Nephron (organoid): Measurements from ENCODE around the gene GSC.
A peak's percentile ranks its signal among the peaks of the same experiment; 100 is the strongest.

Experiments
- H3K27ac Mint-ChIP-seq, 3 experiments: 2 replicates each; pipeline ENCODE4 v1.8.0; 2020; ENCODE audit warnings: mixed read lengths in 3 of 3, mild to moderate bottlenecking in 2 of 3, moderate library complexity in 1 of 3
- H3K27me3 Mint-ChIP-seq: 2 replicates; pipeline ENCODE4 v1.8.0; 2021; ENCODE audit warnings: low read depth, mild to moderate bottlenecking, moderate library complexity, mixed read lengths
- H3K36me3 Mint-ChIP-seq: 2 replicates; pipeline ENCODE4 v1.8.0; 2020; ENCODE audit warnings: low read depth, mixed read lengths
- H3K4me1 Mint-ChIP-seq: 2 replicates; pipeline ENCODE4 v1.8.0; 2020; ENCODE audit warnings: mixed read lengths
- H3K4me3 Mint-ChIP-seq, 3 experiments: 2 replicates each; pipeline ENCODE4 v1.8.0; 2020; ENCODE audit warnings: mild to moderate bottlenecking in 3 of 3, mixed read lengths in 3 of 3, moderate library complexity in 2 of 3
- H3K9me3 Mint-ChIP-seq: 2 replicates; pipeline ENCODE4 v1.8.0; 2020; ENCODE audit warnings: mixed read lengths
- TF ChIP-seq, protein P1 (sequence below), 3 experiments: fragments of 200-600 bp; sonication (generic); IDR thresholded peaks; one replicate each; pipeline ENCODE4 v1.5.0; 2021; ENCODE audit warnings: antibody characterized with exemption in 3 of 3; ENCODE audit not compliant: unreplicated experiment in 3 of 3

The GSC gene

GRCh38 chr14:94770815-94771157 lies 873 bp upstream of the GSC start:
- TF ChIP-seq, protein P1, sequence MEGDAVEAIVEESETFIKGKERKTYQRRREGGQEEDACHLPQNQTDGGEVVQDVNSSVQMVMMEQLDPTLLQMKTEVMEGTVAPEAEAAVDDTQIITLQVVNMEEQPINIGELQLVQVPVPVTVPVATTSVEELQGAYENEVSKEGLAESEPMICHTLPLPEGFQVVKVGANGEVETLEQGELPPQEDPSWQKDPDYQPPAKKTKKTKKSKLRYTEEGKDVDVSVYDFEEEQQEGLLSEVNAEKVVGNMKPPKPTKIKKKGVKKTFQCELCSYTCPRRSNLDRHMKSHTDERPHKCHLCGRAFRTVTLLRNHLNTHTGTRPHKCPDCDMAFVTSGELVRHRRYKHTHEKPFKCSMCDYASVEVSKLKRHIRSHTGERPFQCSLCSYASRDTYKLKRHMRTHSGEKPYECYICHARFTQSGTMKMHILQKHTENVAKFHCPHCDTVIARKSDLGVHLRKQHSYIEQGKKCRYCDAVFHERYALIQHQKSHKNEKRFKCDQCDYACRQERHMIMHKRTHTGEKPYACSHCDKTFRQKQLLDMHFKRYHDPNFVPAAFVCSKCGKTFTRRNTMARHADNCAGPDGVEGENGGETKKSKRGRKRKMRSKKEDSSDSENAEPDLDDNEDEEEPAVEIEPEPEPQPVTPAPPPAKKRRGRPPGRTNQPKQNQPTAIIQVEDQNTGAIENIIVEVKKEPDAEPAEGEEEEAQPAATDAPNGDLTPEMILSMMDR (IDR thresholded peaks at IDR 0.05; ENCODE audit: unreplicated experiment in 3 of 3) = no peak
- peaks cover 2% of the 10 kb centered on the region for H3K9me3 Mint-ChIP-seq
- H3K4me3 Mint-ChIP-seq = peak overlapping the region; percentile 60 to 79 (median 78)
- peaks cover 40% of the 10 kb centered on the region for H3K4me1 Mint-ChIP-seq
- H3K27ac Mint-ChIP-seq = peak overlapping the region in 1 of 3 experiments; percentile 70
- peaks cover 100% of the 10 kb centered on the region for H3K27me3 Mint-ChIP-seq
- H3K36me3 Mint-ChIP-seq = peaks cover 6% of the 10 kb centered on the region

- H3K27me3 Mint-ChIP-seq = peaks cover 100% of the 10 kb centered on the region
- peak overlapping the region in 1 of 3 experiments; percentile 70 for H3K27ac Mint-ChIP-seq
- H3K4me1 Mint-ChIP-seq = peaks cover 40% of the 10 kb centered on the region
- H3K9me3 Mint-ChIP-seq = peaks cover 2% of the 10 kb centered on the region
- peak overlapping the region; percentile 60 to 79 (median 78) for H3K4me3 Mint-ChIP-seq
- peaks cover 6% of the 10 kb centered on the region for H3K36me3 Mint-ChIP-seq
- TF ChIP-seq, protein P1 (IDR thresholded peaks at IDR 0.05; ENCODE audit: unreplicated experiment in 3 of 3) = no peak
These were observed 387 bp upstream of the GSC start for GRCh38 chr14:94770251-94770749.

DNA sequence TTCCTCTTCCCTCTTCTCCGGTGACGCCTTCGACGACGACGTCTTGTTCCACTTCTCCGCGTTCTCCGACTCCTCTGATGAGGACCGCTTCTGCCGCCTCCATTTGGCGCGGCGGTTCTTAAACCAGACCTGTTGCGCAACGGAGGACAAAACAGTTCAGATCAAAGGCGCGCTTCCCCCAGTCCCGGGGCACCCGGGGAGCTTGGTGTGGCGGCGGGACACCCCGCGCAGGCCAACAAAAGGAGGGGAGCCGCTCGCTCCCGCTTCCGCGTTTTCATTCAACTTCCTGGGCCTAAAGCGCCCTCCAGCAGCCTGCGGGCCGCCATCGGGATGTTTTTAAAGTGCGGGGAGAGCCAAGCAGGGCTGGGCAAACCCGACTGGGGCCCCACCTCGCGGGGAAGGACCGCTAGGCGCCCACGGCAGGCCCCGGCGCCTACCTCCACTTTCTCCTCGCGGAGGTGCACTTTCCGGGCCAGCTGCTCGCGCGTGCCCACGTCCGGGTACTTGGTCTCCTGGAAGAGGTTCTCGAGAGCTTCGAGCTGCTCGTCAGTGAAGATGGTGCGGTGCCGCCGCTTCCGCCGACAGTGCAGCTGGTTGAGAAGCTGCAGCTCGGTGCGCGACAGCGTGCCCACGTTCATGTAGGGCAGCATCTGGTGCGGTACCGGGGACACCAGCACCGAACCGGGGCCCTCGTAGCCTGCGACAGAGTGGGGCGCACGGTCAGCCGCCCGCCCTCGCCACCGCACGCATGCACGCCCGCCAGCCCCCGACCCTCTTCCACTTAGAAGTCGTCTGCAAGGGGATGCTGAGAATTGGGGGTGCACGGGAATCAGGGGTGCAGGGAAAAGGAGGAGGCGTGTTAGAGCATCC lies 1.2 kb downstream of the GSC start:
- Mint-ChIP-seq H3K27ac (peak overlapping the region in 2 of 3 experiments; percentile 63 to 72), H3K4me3 (peak overlapping the region; percentile 76 to 89 (median 88)), H3K36me3 (peaks cover 11% of the 10 kb centered on the region), H3K27me3 (peaks cover 100% of the 10 kb centered on the region), H3K4me1 (peaks cover 35% of the 10 kb centered on the region), H3K9me3 (no peaks in the 10 kb centered on the region)
- TF ChIP-seq, protein P1 (IDR thresholded peaks at IDR 0.05; ENCODE audit: unreplicated experiment in 3 of 3) = no peak

- TF ChIP-seq, protein P1 (IDR thresholded peaks at IDR 0.05; ENCODE audit: unreplicated experiment in 3 of 3) = no peak
- H3K9me3 Mint-ChIP-seq = no peaks in the 10 kb centered on the region
- H3K4me3 Mint-ChIP-seq = peak overlapping the region; percentile 63 to 76 (median 73)
- peaks cover 100% of the 10 kb centered on the region for H3K27me3 Mint-ChIP-seq
- H3K36me3 Mint-ChIP-seq = peaks cover 11% of the 10 kb centered on the region
- no peak overlapping the region for H3K27ac Mint-ChIP-seq
- peaks cover 32% of the 10 kb centered on the region for H3K4me1 Mint-ChIP-seq
These were observed 1.8 kb downstream of the GSC start for GRCh38 chr14:94768141-94768520.

DNA sequence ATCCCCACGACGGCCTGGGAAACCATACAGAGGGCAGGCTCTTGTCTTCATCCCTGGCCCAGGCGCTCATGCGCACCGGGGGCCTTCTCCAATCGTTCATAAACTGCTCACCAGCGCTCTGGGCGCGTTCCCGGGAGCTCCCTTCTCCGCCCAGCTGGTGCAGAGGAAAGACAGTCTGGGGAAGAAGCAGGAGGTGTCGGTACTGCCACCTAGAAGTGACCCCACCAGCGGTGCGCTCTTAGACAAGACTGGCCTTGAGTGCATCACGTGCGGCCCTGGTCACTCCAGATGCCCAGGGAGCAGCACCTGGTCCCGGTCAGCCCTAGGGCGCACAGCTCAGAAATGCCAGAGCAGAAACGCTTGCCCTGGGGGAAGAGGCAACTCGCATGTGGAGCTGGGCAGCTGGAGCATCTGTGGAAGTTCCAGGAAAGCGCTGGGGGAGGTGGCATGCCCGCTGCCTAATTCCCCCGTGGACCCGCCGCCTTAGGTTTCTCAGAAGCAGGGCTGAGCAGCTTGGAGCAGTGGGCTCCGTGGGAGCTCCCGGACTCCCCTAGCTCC lies 2.5 kb downstream of the GSC start:
- Mint-ChIP-seq H3K4me1 (peaks cover 35% of the 10 kb centered on the region), H3K4me3 (peak overlapping the region; percentile 47 to 75 (median 47)), H3K27ac (no peak overlapping the region), H3K27me3 (peaks cover 100% of the 10 kb centered on the region), H3K9me3 (no peaks in the 10 kb centered on the region), H3K36me3 (peaks cover 11% of the 10 kb centered on the region)
- TF ChIP-seq, protein P1 (IDR thresholded peaks at IDR 0.05; ENCODE audit: unreplicated experiment in 3 of 3) = no peak
